ENCODE results near the gene TMEM203.
"Not testable (repeated sequence)": the region's sequence is repeated elsewhere in the genome, so short reads cannot be mapped to it uniquely, and the experiment has no call there.

The TMEM203 gene

GRCh38 chr9:137241490-137242268 lies 36.2 kb upstream of the TMEM203 start:
- DNase-seq: peak; percentile 55 to 82

- peak; percentile 100 for DNase-seq
Measured at GRCh38 chr9:137240841-137241489, 35.5 kb upstream of the TMEM203 start, which contains the start of gene TUBB4B. Gene TUBB4B (plus strand): TSS chr9:137241287. CDS start chr9:137241361, 74 bp downstream.

- peak; percentile 45 to 79 for DNase-seq
Measured at GRCh38 chr9:137240318-137240840, 34.9 kb upstream of the TMEM203 start.

GRCh38 chr9:137239541-137240200 lies 34.2 kb upstream of the TMEM203 start:
- not testable (repeated sequence) for DNase-seq

GRCh38 chr9:137237759-137238726 lies 32.6 kb upstream of the TMEM203 start:
- peak in 1 of 2 experiments; percentile 51 for DNase-seq

- no peak for DNase-seq
Measured at GRCh38 chr9:137236936-137237421, 31.5 kb upstream of the TMEM203 start.

GRCh38 chr9:137236238-137236935 lies 30.9 kb upstream of the TMEM203 start:
- DNase-seq: peak; percentile 69 to 90

GRCh38 chr9:137235424-137236237 lies 30.2 kb upstream of the TMEM203 start:
- peak in 1 of 2 experiments; percentile 54 for DNase-seq

GRCh38 chr9:137234758-137235423 lies 29.4 kb upstream of the TMEM203 start:
- DNase-seq: no peak

GRCh38 chr9:137234055-137234697 lies 28.7 kb upstream of the TMEM203 start:
- DNase-seq: no peak

GRCh38 chr9:137233143-137233980 lies 27.9 kb upstream of the TMEM203 start:
- DNase-seq: peak in 1 of 2 experiments; percentile 37

GRCh38 chr9:137232510-137232909 lies 27.1 kb upstream of the TMEM203 start:
- no peak for DNase-seq

- DNase-seq: no peak
Measured at GRCh38 chr9:137232101-137232500, 26.7 kb upstream of the TMEM203 start.

- DNase-seq: no peak
Measured at GRCh38 chr9:137231372-137232039, 26.1 kb upstream of the TMEM203 start.

- no peak for DNase-seq
Measured at GRCh38 chr9:137230705-137231371, 25.4 kb upstream of the TMEM203 start, which contains the start of gene SLC34A3. Gene SLC34A3 (plus strand): TSS chr9:137230901. CDS start chr9:137231703, 802 bp downstream.

GRCh38 chr9:137229903-137230704 lies 24.7 kb upstream of the TMEM203 start:
- DNase-seq: no peak
